Heart left ventricle (tissue), 16 donors: ENCODE data around the gene SYMPK. TPM values are rescaled to one million over a fixed set of nuclear protein-coding genes. Genes with fewer than 3 reads are reported as not detected.

Experiments
- ATAC-seq, 4 donors: fragments of 200-7000 bp; cut with Tn5 transposase; one replicate each; pipeline ENCODE4 v1.9.1; 2020 to 2022; ENCODE audit warnings: moderate library complexity in 4 of 4, mild to moderate bottlenecking in 3 of 4, moderate number of reproducible peaks in 1 of 4
- DNase-seq, 5 donors: peaks; one replicate each; pipeline ENCODE4 v3.0.0-alpha.2; 2020
- H3K27ac ChIP-seq, 12 donors: fragments of 200-600 bp; sonication (generic) in 4 of 12; one replicate each; pipeline versions ENCODE4 v1.5.0 to v1.8.0; 2016 to 2022; ENCODE audit warnings: mild to moderate bottlenecking in 2 of 12
- H3K27me3 ChIP-seq, 9 donors: fragments of 200-600 bp; sonication (generic) in 2 of 9; one replicate each; pipeline versions ENCODE4 v1.5.1 to v1.8.0; 2016 to 2022; ENCODE audit warnings: mild to moderate bottlenecking in 3 of 9
- H3K36me3 ChIP-seq, 9 donors: fragments of 200-600 bp; sonication (generic) in 2 of 9; one replicate each; pipeline versions ENCODE4 v1.5.0 to v1.8.0; 2018 to 2022; ENCODE audit warnings: mild to moderate bottlenecking in 2 of 9
- H3K4me1 ChIP-seq, 12 donors: fragments of 200-600 bp; sonication (generic) in 4 of 12; one replicate each; pipeline versions ENCODE4 v1.5.0 to v1.8.0; 2016 to 2022; ENCODE audit warnings: mild to moderate bottlenecking in 3 of 12
- H3K4me3 ChIP-seq, 12 donors: fragments of 200-600 bp; sonication (generic) in 4 of 12; one replicate each; pipeline versions ENCODE4 v1.5.0 to v1.8.0; 2017 to 2022; ENCODE audit warnings: mild to moderate bottlenecking in 9 of 12, moderate library complexity in 4 of 12
- H3K9me3 ChIP-seq, 12 donors: fragments of 200-600 bp; sonication (generic) in 4 of 12; one replicate each; pipeline versions ENCODE4 v1.5.0 to v1.8.0; 2016 to 2022; ENCODE audit warnings: mild to moderate bottlenecking in 1 of 12
- POLR2A ChIP-seq, 2 donors: fragments of 450-650 bp; IDR thresholded peaks; one replicate each; pipeline ENCODE4 v1.6.1; 2017; ENCODE audit warnings: antibody characterized with exemption in 2 of 2, mild to moderate bottlenecking in 2 of 2, moderate library complexity in 2 of 2
- whole genome bisulfite sequencing, 4 donors: extraction: QIAGEN DNeasy Blood & Tissue Kit in 2 of 4; methylation state at CpG; one replicate each; pipeline versions ENCODE4 v1.1.5 to v1.1.7; 2013 to 2018; 5-methylcytosine and 5-hydroxymethylcytosine counted together
- intact Hi-C, 10 donors: fragments of 100-400 bp; cut with DNase I; formaldehyde crosslinking; loops; one replicate each; pipeline versions ENCODE4 v1.11.1 to v1.14.2; 2022
- polyA plus RNA-seq, 2 donors: library from polyadenylated mRNA; stranded (reverse); fragments of 200-250 nt; gene quantifications; one replicate each; pipeline ENCODE4 v1.2.3, GENCODE V29; 2013
- total RNA-seq, 9 donors: library from RNA; depleted of rRNA in 2 of 9; stranded (reverse); fragments of >200 nt in 2 of 9; fragmentation: NEBNext Ultra II Directional in 3 of 9; extraction: Animal tissue kit (Norgen Biotek cat#: 25700) in 3 of 9; gene quantifications; one replicate each; pipeline versions ENCODE4 v1.1.0 to v1.2.4, GENCODE V29; 2016 to 2023
- TF ChIP-seq, protein P1 (sequence below), 12 donors: fragments of 200-600 bp; sonication (generic) in 4 of 12; IDR thresholded peaks; one replicate each; pipeline versions ENCODE4 v1.5.0 to v1.8.0; 2018 to 2022; ENCODE audit warnings: antibody characterized with exemption in 12 of 12, mild to moderate bottlenecking in 5 of 12
- donor health status: ischemic (EF 13 %, LVEDD 7.1; RV severe dilation, severe dysfunction).
- donor health status: healthy with polysubstance abuse.
- donor health status: DM: no; HTN: yes; CAD: no.
- donor health status: DM: no; HTN: no; CAD: no.
- donor health status: ischemic (EF 25% LVEDD 6.9; RV normal size, moderate dysfunction).
- donor health status: ischemic (EF 25% LVEDD 5.7; RV mildly dilated, moderate dysfunction).
- donor health status: healthy.
- donor health status: DM: yes; HTN: yes; CAD: no.
- donor health status: ischemic (EF 35%, LVEDD 5.7; RV mildly dilated, moderate dysfunction).
- donor health status: nonischemic (EF 11% LVEDD 7.7; RV severe dilation, severe dysfunction).
- donor health status: DM: yes; HTN: yes; CAD: no.
- donor health status: PGD.
- donor health status: ischemic (EF 29% LVEDD 5.4; RV normal size, mild dysfunction).
- donor health status: nonischemic (EF 23%, LVEDD 6.1; RV moderate dilation, normal function).

SYMPK gene
- total and polyA plus RNA-seq, 11 donors, result 21.9 to 47.7 (median 34.3) TPM

GRCh38 chr19:45789035-45789786 lies 73.7 kb downstream of the SYMPK start:
- peak in 3 of 4 donors; percentile 1 to 31 (median 25) for ATAC-seq
- H3K27ac ChIP-seq, result peak overlapping the region in 7 of 12 donors; percentile 13 to 63 (median 46)
- DNase-seq, result peak in 2 of 5 donors; percentile 55 to 62
- peaks cover 0 to 52% (median 0%) of the 10 kb centered on the region in 9 donors for H3K27me3 ChIP-seq
- H3K4me1 ChIP-seq, result peaks cover 0 to 68% (median 39%) of the 10 kb centered on the region in 12 donors
- peaks cover 0 to 58% (median 47%) of the 10 kb centered on the region in 9 donors for H3K36me3 ChIP-seq
- H3K4me3 ChIP-seq, result no peak overlapping the region
- 69 to 77% (median 71%) methylated on average over 15 of the region's 15 CpGs for WGBS, 4 donors
- no peak for TF ChIP-seq POLR2A (IDR thresholded peaks at IDR 0.05)
- TF ChIP-seq, protein P1, sequence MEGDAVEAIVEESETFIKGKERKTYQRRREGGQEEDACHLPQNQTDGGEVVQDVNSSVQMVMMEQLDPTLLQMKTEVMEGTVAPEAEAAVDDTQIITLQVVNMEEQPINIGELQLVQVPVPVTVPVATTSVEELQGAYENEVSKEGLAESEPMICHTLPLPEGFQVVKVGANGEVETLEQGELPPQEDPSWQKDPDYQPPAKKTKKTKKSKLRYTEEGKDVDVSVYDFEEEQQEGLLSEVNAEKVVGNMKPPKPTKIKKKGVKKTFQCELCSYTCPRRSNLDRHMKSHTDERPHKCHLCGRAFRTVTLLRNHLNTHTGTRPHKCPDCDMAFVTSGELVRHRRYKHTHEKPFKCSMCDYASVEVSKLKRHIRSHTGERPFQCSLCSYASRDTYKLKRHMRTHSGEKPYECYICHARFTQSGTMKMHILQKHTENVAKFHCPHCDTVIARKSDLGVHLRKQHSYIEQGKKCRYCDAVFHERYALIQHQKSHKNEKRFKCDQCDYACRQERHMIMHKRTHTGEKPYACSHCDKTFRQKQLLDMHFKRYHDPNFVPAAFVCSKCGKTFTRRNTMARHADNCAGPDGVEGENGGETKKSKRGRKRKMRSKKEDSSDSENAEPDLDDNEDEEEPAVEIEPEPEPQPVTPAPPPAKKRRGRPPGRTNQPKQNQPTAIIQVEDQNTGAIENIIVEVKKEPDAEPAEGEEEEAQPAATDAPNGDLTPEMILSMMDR (IDR thresholded peaks at IDR 0.05), result no peak
- intact Hi-C loops, result no loop called here
- H3K9me3 ChIP-seq, result no peaks in the 10 kb centered on the region

- DNase-seq, result no peak
Measured at GRCh38 chr19:45786533-45786894, 76.4 kb downstream of the SYMPK start.

DNA sequence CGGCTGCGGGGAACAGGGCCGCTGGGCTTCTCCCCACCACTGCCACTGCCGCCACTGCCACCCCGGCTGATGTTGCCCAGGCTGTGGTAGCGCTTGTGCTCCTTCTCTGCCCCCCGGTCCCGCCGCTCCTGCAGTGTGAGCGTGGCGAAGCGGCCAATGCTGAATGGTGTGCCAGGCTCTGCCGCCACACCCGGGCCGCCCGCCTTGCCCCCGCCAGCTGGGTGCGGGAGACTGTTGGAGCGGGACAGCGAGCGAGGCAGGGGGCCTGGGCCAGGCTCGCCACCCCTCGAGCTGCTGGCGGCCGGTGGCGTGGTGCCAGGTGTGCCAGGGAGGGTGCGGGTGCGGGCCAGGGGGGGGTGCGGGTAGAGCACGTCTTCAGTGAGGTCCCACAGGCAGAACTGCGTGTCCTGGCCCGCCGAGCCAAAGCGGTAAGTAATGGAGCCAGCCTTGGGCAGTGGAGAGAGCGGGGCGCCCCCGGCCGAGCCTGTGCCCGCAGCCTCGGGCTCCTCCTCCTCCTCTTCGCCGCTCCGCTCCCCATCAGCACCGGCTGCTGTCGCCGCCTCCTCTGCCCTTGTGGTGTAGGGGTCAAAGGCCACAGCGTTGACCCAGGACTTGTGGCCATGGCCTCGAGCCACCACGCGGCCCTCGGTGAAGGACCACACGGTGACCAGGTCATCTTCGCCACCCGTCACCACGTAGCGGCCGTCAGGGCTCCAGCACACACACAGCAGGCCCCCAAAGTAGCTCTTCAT lies 77.0 kb downstream of the SYMPK start:
- DNase-seq, result peak in 1 of 5 donors; percentile 28
- H3K4me3 ChIP-seq, result no peak overlapping the region
- ATAC-seq, result no peak
- TF ChIP-seq, protein P1 (IDR thresholded peaks at IDR 0.05), result no peak
- TF ChIP-seq POLR2A (IDR thresholded peaks at IDR 0.05), result no peak
- peak overlapping the region in 9 of 12 donors; percentile 93 to 98 (median 96) for H3K27ac ChIP-seq
- no peaks in the 10 kb centered on the region for H3K9me3 ChIP-seq
- intact Hi-C loops, result no loop called here
- H3K27me3 ChIP-seq, result peaks cover 0 to 68% (median 0%) of the 10 kb centered on the region in 9 donors
- peaks cover 0 to 80% (median 39%) of the 10 kb centered on the region in 12 donors for H3K4me1 ChIP-seq
- WGBS, 4 donors, result 84 to 91% (median 89%) methylated on average over 24 to 57 of the region's 57 CpGs
- peaks cover 0 to 58% (median 47%) of the 10 kb centered on the region in 9 donors for H3K36me3 ChIP-seq

More at GRCh38 chr19:45786533-45786894, 76.4 kb downstream of the SYMPK start:
- no peak for TF ChIP-seq POLR2A (IDR thresholded peaks at IDR 0.05)
- TF ChIP-seq, protein P1 (IDR thresholded peaks at IDR 0.05), result no peak
- 82 to 87% (median 83%) methylated on average over 11 to 21 of the region's 21 CpGs for WGBS, 4 donors
- Histone ChIP-seq H3K4me1 (peaks cover 0 to 80% (median 42%) of the 10 kb centered on the region in 12 donors), H3K4me3 (no peak overlapping the region), H3K9me3 (no peaks in the 10 kb centered on the region), H3K27me3 (peaks cover 0 to 68% (median 0%) of the 10 kb centered on the region in 9 donors), H3K36me3 (peaks cover 0 to 58% (median 47%) of the 10 kb centered on the region in 9 donors), H3K27ac (peak overlapping the region in 3 of 12 donors; percentile 0 to 98 (median 96))
- intact Hi-C loops, result no loop called here
- no peak for ATAC-seq

GRCh38 chr19:45785097-45785496 lies 77.8 kb downstream of the SYMPK start:
- no peak for ATAC-seq
- Histone ChIP-seq H3K4me1 (peaks cover 0 to 87% (median 47%) of the 10 kb centered on the region in 12 donors), H3K4me3 (no peak overlapping the region), H3K27me3 (peaks cover 0 to 74% (median 0%) of the 10 kb centered on the region in 9 donors), H3K36me3 (peaks cover 0 to 49% (median 40%) of the 10 kb centered on the region in 9 donors), H3K9me3 (no peaks in the 10 kb centered on the region), H3K27ac (peak overlapping the region in 10 of 12 donors; percentile 42 to 98 (median 96))
- no peak for TF ChIP-seq POLR2A (IDR thresholded peaks at IDR 0.05)
- TF ChIP-seq, protein P1 (IDR thresholded peaks at IDR 0.05), result no peak
- no peak for DNase-seq
- intact Hi-C loops, result no loop called here
- 35 to 47% (median 43%) methylated on average over 4 to 5 of the region's 5 CpGs for WGBS, 4 donors
